ENCODE measurements around the gene ZNF546.

DNA sequence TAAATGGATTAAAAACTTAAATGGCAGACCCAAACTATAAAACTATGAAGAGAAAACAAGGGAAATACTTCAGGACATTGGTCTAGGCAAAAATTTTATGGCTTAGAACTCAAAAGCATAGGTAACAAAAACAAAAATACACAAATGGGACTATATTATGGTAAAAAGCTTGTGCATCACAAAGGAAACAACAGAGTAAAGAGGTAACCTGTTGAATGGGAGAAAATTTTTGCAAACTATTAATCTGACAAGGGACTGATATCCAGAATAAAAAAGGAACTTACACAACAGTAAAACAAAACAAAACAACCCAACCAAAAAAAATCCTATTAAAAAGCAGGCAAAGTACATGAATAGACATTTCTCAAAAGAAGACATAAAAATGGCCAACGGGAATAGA, 9.3 kb upstream of the ZNF546 start:
- no peak for TF ChIP-seq GATA3 (IDR thresholded peaks at IDR 0.05; ENCODE audit: low read depth, low read length)
- TF ChIP-seq GATA2 (IDR thresholded peaks at IDR 0.05; ENCODE audit: low read depth, low read length) = no peak
